HG02884 (cell line): ENCODE results near the gene MYO5B.

Source experiments
- ATAC-seq: cut with Tn5 transposase; IDR thresholded peaks from one replicate; pipeline ENCODE4 v1.9.1; 2021; ENCODE audit warnings: mild to moderate bottlenecking, moderate library complexity; ENCODE audit not compliant: unreplicated experiment

The MYO5B gene

GRCh38 chr18:49974079-49974478, 220.9 kb downstream of the MYO5B start:
- no peak for ATAC-seq

- ATAC-seq: no peak
Measured at GRCh38 chr18:49973592-49973991, 221.4 kb downstream of the MYO5B start.

GRCh38 chr18:49972535-49972934, 222.4 kb downstream of the MYO5B start:
- no peak for ATAC-seq

- ATAC-seq: no peak
Measured at GRCh38 chr18:49971462-49971861, 223.5 kb downstream of the MYO5B start.

GRCh38 chr18:49970319-49970718, 224.6 kb downstream of the MYO5B start:
- ATAC-seq: peak; percentile 42

- no peak for ATAC-seq
Measured at GRCh38 chr18:49968644-49969309, 226.2 kb downstream of the MYO5B start.

- ATAC-seq: no peak
Measured at GRCh38 chr18:49967636-49968313, 227.2 kb downstream of the MYO5B start.

GRCh38 chr18:49967171-49967570, 227.8 kb downstream of the MYO5B start:
- ATAC-seq: no peak

GRCh38 chr18:49966090-49966489, 228.9 kb downstream of the MYO5B start:
- no peak for ATAC-seq

- ATAC-seq: no peak
Measured at GRCh38 chr18:49963217-49963616, 231.7 kb downstream of the MYO5B start.

GRCh38 chr18:49961271-49961670, 233.7 kb downstream of the MYO5B start:
- no peak for ATAC-seq

- ATAC-seq: no peak
Measured at GRCh38 chr18:49960376-49960775, 234.6 kb downstream of the MYO5B start.

- ATAC-seq: no peak
Measured at GRCh38 chr18:49959176-49959575, 235.8 kb downstream of the MYO5B start.

- ATAC-seq: no peak
Measured at GRCh38 chr18:49955263-49955662, 239.7 kb downstream of the MYO5B start.

- no peak for ATAC-seq
Measured at GRCh38 chr18:49953391-49953790, 241.6 kb downstream of the MYO5B start.

- no peak for ATAC-seq
Measured at GRCh38 chr18:49949951-49950395, 245.0 kb downstream of the MYO5B start.

- no peak for ATAC-seq
Measured at GRCh38 chr18:49948975-49949374, 246.0 kb downstream of the MYO5B start.

- no peak for ATAC-seq
Measured at GRCh38 chr18:49944663-49945062, 250.3 kb downstream of the MYO5B start.

GRCh38 chr18:49936821-49937220, 258.1 kb downstream of the MYO5B start:
- ATAC-seq: no peak

GRCh38 chr18:49935215-49935614, 259.7 kb downstream of the MYO5B start:
- no peak for ATAC-seq

GRCh38 chr18:49934457-49934856, 260.5 kb downstream of the MYO5B start:
- ATAC-seq: no peak

- ATAC-seq: no peak
Measured at GRCh38 chr18:49933530-49934128, 261.3 kb downstream of the MYO5B start.
